ENCODE data around the gene NEK2. TPM values are rescaled to one million over a fixed set of nuclear protein-coding genes. Genes with fewer than 3 reads are reported as not detected.

The NEK2 gene
- total RNA-seq, 1 donor from 2014 or later, result 27.1 TPM

- no peaks in the 10 kb centered on the region for H3K27me3 Mint-ChIP-seq (ENCODE audit: low read depth)
- H3K9me3 Mint-ChIP-seq, result no peaks in the 10 kb centered on the region
- no peaks in the 10 kb centered on the region for H3K4me1 Mint-ChIP-seq
- H3K4me3 Mint-ChIP-seq, result no peak overlapping the region
- TF ChIP-seq, protein P1, sequence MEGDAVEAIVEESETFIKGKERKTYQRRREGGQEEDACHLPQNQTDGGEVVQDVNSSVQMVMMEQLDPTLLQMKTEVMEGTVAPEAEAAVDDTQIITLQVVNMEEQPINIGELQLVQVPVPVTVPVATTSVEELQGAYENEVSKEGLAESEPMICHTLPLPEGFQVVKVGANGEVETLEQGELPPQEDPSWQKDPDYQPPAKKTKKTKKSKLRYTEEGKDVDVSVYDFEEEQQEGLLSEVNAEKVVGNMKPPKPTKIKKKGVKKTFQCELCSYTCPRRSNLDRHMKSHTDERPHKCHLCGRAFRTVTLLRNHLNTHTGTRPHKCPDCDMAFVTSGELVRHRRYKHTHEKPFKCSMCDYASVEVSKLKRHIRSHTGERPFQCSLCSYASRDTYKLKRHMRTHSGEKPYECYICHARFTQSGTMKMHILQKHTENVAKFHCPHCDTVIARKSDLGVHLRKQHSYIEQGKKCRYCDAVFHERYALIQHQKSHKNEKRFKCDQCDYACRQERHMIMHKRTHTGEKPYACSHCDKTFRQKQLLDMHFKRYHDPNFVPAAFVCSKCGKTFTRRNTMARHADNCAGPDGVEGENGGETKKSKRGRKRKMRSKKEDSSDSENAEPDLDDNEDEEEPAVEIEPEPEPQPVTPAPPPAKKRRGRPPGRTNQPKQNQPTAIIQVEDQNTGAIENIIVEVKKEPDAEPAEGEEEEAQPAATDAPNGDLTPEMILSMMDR (conservative IDR thresholded peaks at IDR 0.05), result no peak
- no peak for DNase-seq (ENCODE audit: low read depth, low spot score)
- H3K36me3 Mint-ChIP-seq (ENCODE audit: low read depth), result no peaks in the 10 kb centered on the region
- H3K27ac Mint-ChIP-seq (ENCODE audit: unreplicated experiment), result no peak overlapping the region
Measured at GRCh38 chr1:211715971-211716370, 40.5 kb upstream of the NEK2 start.

DNA sequence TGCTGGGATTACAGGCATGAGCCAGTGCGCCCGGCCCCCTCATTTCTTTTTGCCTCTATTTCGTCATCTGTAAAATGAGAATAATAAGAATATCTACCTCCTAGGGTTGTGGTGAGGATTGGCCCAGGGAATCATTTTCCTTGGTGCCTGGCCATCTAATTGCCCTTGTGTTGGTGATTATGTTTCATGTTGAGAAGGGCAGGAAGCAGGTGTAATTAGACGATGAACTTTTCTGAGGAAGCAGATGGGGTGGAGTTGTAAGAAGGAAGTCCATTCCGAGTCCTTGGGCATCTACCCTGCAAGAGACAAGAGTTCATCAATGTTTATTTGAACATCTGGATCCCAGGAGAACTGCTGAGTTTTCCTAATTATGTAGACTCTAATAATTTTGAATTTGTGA is 38.7 kb upstream of the NEK2 start:
- Mint-ChIP-seq H3K36me3 (ENCODE audit: low read depth) (no peaks in the 10 kb centered on the region), H3K4me3 (no peak overlapping the region), H3K9me3 (no peaks in the 10 kb centered on the region), H3K4me1 (no peaks in the 10 kb centered on the region), H3K27me3 (ENCODE audit: low read depth) (no peaks in the 10 kb centered on the region), H3K27ac (ENCODE audit: unreplicated experiment) (no peak overlapping the region)
- TF ChIP-seq, protein P1 (conservative IDR thresholded peaks at IDR 0.05), result no peak
- no peak for DNase-seq (ENCODE audit: low read depth, low spot score)

- H3K9me3 Mint-ChIP-seq, result no peaks in the 10 kb centered on the region
- H3K27ac Mint-ChIP-seq (ENCODE audit: unreplicated experiment), result no peak overlapping the region
- H3K27me3 Mint-ChIP-seq (ENCODE audit: low read depth), result no peaks in the 10 kb centered on the region
- no peak for DNase-seq (ENCODE audit: low read depth, low spot score)
- no peaks in the 10 kb centered on the region for H3K36me3 Mint-ChIP-seq (ENCODE audit: low read depth)
- no peaks in the 10 kb centered on the region for H3K4me1 Mint-ChIP-seq
- TF ChIP-seq, protein P1 (conservative IDR thresholded peaks at IDR 0.05), result no peak
- no peak overlapping the region for H3K4me3 Mint-ChIP-seq
Measured at GRCh38 chr1:211713231-211713630, 37.8 kb upstream of the NEK2 start.

DNA sequence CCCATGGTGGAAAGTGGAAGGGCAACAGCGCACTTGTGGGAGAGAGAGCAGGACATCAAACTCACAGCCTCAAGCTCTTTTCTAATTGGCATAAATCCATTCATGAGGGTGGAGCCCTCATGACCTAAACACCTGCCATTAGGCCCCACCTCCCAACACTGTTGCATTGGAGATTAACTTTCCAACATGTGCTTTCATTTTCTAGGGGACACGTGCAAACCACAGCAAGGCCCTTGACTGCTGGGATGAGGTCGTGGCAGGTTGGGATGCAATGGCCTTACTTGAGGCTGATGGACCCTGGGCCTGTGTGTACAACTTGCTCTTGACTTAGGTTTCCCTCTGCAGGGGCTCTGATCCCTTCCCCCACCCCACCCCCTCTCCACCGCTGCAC is 35.9 kb upstream of the NEK2 start:
- no peaks in the 10 kb centered on the region for H3K36me3 Mint-ChIP-seq (ENCODE audit: low read depth)
- H3K27ac Mint-ChIP-seq (ENCODE audit: unreplicated experiment), result peak overlapping the region; percentile 12
- H3K9me3 Mint-ChIP-seq, result peaks cover 2% of the 10 kb centered on the region
- DNase-seq (ENCODE audit: low read depth, low spot score), result no peak
- H3K27me3 Mint-ChIP-seq (ENCODE audit: low read depth), result no peaks in the 10 kb centered on the region
- no peak overlapping the region for H3K4me3 Mint-ChIP-seq
- TF ChIP-seq, protein P1 (conservative IDR thresholded peaks at IDR 0.05), result no peak
- H3K4me1 Mint-ChIP-seq, result no peaks in the 10 kb centered on the region

DNA sequence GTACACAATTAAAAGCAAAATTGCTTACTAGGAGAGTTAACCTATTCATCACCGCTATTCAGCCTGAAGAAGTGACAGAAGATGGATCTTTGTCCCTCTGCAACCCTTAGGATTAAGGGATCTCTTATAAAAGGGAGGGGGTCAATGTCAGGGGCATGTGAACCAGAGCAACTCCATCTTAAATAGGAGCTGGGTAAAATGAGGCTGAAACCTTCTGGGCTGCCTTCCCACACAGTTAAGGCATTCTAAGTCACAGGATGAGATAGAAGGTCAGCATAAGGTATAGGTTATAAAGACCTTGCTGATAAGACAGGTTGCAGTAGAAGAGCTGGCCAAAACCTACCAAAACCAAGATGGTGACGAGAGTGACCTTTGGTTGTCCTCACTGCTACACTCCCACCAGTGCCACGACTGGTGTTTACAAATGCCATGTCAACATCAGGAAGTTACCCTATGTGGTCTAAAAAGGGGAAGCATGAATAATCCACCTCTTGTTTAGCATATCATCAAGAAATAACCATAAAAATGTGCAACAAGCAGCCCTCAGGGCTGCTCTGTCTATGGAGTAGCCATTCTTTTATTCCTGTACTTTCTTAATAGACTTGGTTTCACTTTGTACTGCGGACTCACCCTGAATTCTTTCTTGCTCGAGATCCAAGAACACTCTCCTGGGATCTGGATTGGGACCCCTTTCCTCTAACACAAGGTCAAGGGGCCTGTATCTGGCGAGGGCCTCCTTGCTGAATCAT is 35.3 kb upstream of the NEK2 start:
- Mint-ChIP-seq H3K4me3 (no peak overlapping the region), H3K9me3 (peaks cover 2% of the 10 kb centered on the region)

More for the DNA sequence above, 35.3 kb upstream of the NEK2 start:
- Mint-ChIP-seq H3K36me3 (ENCODE audit: low read depth) (no peaks in the 10 kb centered on the region), H3K27me3 (ENCODE audit: low read depth) (no peaks in the 10 kb centered on the region), H3K4me1 (peaks cover under 1% of the 10 kb centered on the region), H3K27ac (ENCODE audit: unreplicated experiment) (no peak overlapping the region)
- no peak for DNase-seq (ENCODE audit: low read depth, low spot score)
- TF ChIP-seq, protein P1 (conservative IDR thresholded peaks at IDR 0.05), result no peak
